HepG2 (cell line): ENCODE measurements around the gene TECPR1. TPM values are rescaled to one million over a fixed set of nuclear protein-coding genes. Genes with fewer than 3 reads are reported as not detected.

Experiments used
- ATAC-seq: fragments of 200-7000 bp; cut with Tn5 transposase; 3 replicates; pipeline ENCODE4 v1.9.1; 2020; ENCODE audit warnings: mild to moderate bottlenecking, moderate library complexity
- BruUV-seq: library from RNA; stranded (reverse); fragments of 400-500 nt; replicated peaks from 2 replicates; lab custom pipeline; 2021; lab: Mats Ljungman, UMichigan
- CTCF ChIA-PET: fragments of 300-600 bp; formaldehyde crosslinking; extraction: SDS; loops from one replicate; lab custom pipeline; 2021; ENCODE audit warnings: low total read pairs, inconsistent platforms, low intra/inter-chr PET ratio; lab: Yijun Ruan, JAX
- POLR2A ChIA-PET: fragments of 350-600 bp; sonication (Branson Sonifier 250); formaldehyde crosslinking; loops from one replicate; lab custom pipeline; 2020; ENCODE audit warnings: antibody characterized with exemption, inconsistent platforms; lab: Yijun Ruan, JAX
- DNase-seq: peaks from one replicate; pipeline ENCODE4 v3.0.0-alpha.2; 2015; ENCODE audit warnings: low spot score
- FAIRE-seq: peaks from 3 replicates; lab custom pipeline; 2011; peaks lifted over from hg19 to GRCh38; lab: Jason Lieb, UNC
- H2AFZ ChIP-seq: one replicate; pipeline ENCODE4 v1.6.1; 2011; ENCODE audit warnings: low read length, inconsistent platforms
- H3K27ac ChIP-seq: fragments of 300-600 bp; 3 replicates; pipeline ENCODE4 v1.8.0; 2011; ENCODE audit warnings: mixed run types, mild to moderate bottlenecking, mixed read lengths, low read length, inconsistent platforms; ENCODE audit not compliant: insufficient read depth; ENCODE audit errors: extremely low read length
- H3K27me3 ChIP-seq, 2 experiments: fragments of 200-600 bp in 1 of 2; 2 replicates in 1 of 2; 3 replicates in 1 of 2; pipeline versions ENCODE4 v1.6.0 to v1.8.0; 2011; ENCODE audit warnings: low read length in 2 of 2, mild to moderate bottlenecking in 2 of 2, moderate library complexity in 2 of 2, inconsistent platforms in 1 of 2; ENCODE audit not compliant: insufficient read depth in 2 of 2, control insufficient read depth in 1 of 2
- H3K36me3 ChIP-seq, 2 experiments: fragments of 200-600 bp in 1 of 2; replicated peaks in 1 of 2; 2 replicates in 1 of 2; 3 replicates in 1 of 2; pipeline versions ENCODE4 v1.5.1 to v1.8.0; 2011; ENCODE audit warnings: low read length in 2 of 2, inconsistent platforms in 1 of 2; ENCODE audit not compliant: insufficient read depth in 2 of 2, control insufficient read depth in 1 of 2
- H3K4me1 ChIP-seq: 2 replicates; pipeline ENCODE4 v1.5.1; 2012; ENCODE audit warnings: low read length, inconsistent platforms; ENCODE audit not compliant: insufficient read depth
- H3K4me2 ChIP-seq: 2 replicates; pipeline ENCODE4 v1.6.0; 2011; ENCODE audit warnings: low read depth, low read length, inconsistent platforms
- H3K4me3 ChIP-seq, 3 experiments: fragments of 200-600 bp in 1 of 3; sonication (generic), shearing (Covaris generic) in 1 of 3; replicated peaks in 1 of 3; 2 replicates each; pipeline ENCODE4 v1.5.1; 2011 to 2016; ENCODE audit warnings: low read length in 3 of 3, inconsistent platforms in 2 of 3, low read depth in 2 of 3, mild to moderate bottlenecking in 2 of 3, control low read depth in 1 of 3, mixed read lengths in 1 of 3; ENCODE audit not compliant: insufficient read depth in 1 of 3
- H3K79me2 ChIP-seq: one replicate; pipeline ENCODE4 v1.6.1; 2011; ENCODE audit warnings: low read length, inconsistent platforms; ENCODE audit not compliant: insufficient read depth
- H3K9ac ChIP-seq: 2 replicates; pipeline ENCODE4 v1.6.0; 2011; ENCODE audit warnings: mild to moderate bottlenecking, low read depth, low read length, inconsistent platforms; ENCODE audit not compliant: insufficient read depth
- H3K9me3 ChIP-seq: 2 replicates; pipeline ENCODE4 v1.5.1; 2012; ENCODE audit warnings: mild to moderate bottlenecking, low read length
- H4K20me1 ChIP-seq: 2 replicates; pipeline ENCODE4 v1.6.0; 2011; ENCODE audit warnings: inconsistent platforms, mild to moderate bottlenecking, low read length, moderate library complexity; ENCODE audit not compliant: insufficient read depth
- ATF7 ChIP-seq, 2 experiments: fragments of 450-650 bp in 1 of 2; sonication (generic) in 1 of 2; formaldehyde crosslinking in 1 of 2; IDR thresholded peaks; 2 replicates each; pipeline versions ENCODE4 v1.4.0 to v1.6.1; 2016 to 2020; ENCODE audit warnings: antibody characterized with exemption in 1 of 2, mild to moderate bottlenecking in 1 of 2, missing genetic modification reagents in 1 of 2
- NFKB2 ChIP-seq: sonication (generic); formaldehyde crosslinking; IDR thresholded peaks from 2 replicates; pipeline ENCODE4 v1.4.0; 2020; ENCODE audit warnings: missing genetic modification reagents, borderline replicate concordance
- PHF5A ChIP-seq: IDR thresholded peaks from one replicate; pipeline ENCODE4 v1.6.1; 2018; ENCODE audit warnings: low read depth, missing genetic modification reagents; ENCODE audit not compliant: unreplicated experiment
- STAT5B ChIP-seq: sonication (generic); formaldehyde crosslinking; IDR thresholded peaks from 2 replicates; pipeline ENCODE4 v1.4.0; 2020; ENCODE audit warnings: missing genetic modification reagents
- UBTF ChIP-seq: sonication (generic); formaldehyde crosslinking; IDR thresholded peaks from 2 replicates; pipeline ENCODE4 v1.4.0; 2020; ENCODE audit warnings: mild to moderate bottlenecking, missing genetic modification reagents
- ZBTB1 ChIP-seq: sonication (generic); formaldehyde crosslinking; IDR thresholded peaks from 2 replicates; pipeline ENCODE4 v1.4.0; 2020; ENCODE audit warnings: missing genetic modification reagents, borderline replicate concordance
- ZKSCAN5 ChIP-seq: sonication (generic); formaldehyde crosslinking; IDR thresholded peaks from 2 replicates; pipeline ENCODE4 v1.5.1; 2020; ENCODE audit warnings: mild to moderate bottlenecking, missing genetic modification reagents
- ZNF34 ChIP-seq: sonication (generic); formaldehyde crosslinking; IDR thresholded peaks from 2 replicates; pipeline ENCODE4 v1.4.0; 2020; ENCODE audit warnings: mild to moderate bottlenecking, missing genetic modification reagents, borderline replicate concordance
- ZNF431 ChIP-seq: sonication (generic); formaldehyde crosslinking; IDR thresholded peaks from 2 replicates; pipeline ENCODE4 v1.9.0; 2022; ENCODE audit warnings: missing genetic modification reagents, low read depth, mild to moderate bottlenecking, borderline replicate concordance
- ZNF572 ChIP-seq: sonication (generic); formaldehyde crosslinking; IDR thresholded peaks from 2 replicates; pipeline ENCODE4 v1.5.1; 2020; ENCODE audit warnings: mild to moderate bottlenecking, missing genetic modification reagents
- ZNF737 ChIP-seq: sonication (generic); formaldehyde crosslinking; IDR thresholded peaks from 2 replicates; pipeline ENCODE4 v1.5.0; 2020; ENCODE audit warnings: missing genetic modification reagents, mild to moderate bottlenecking, borderline replicate concordance
- ZNF761 ChIP-seq: sonication (generic); formaldehyde crosslinking; conservative IDR thresholded peaks from 2 replicates; pipeline ENCODE4 v1.4.0; 2020; ENCODE audit warnings: mild to moderate bottlenecking, missing genetic modification reagents
- ZSCAN30 ChIP-seq: sonication (generic); formaldehyde crosslinking; IDR thresholded peaks from 2 replicates; pipeline ENCODE4 v1.5.0; 2020; ENCODE audit warnings: mild to moderate bottlenecking, missing genetic modification reagents
- WGBS: methylation state at CpG from one replicate; pipeline ENCODE4 v1.1.6; 2017; ENCODE audit warnings: low lambda C conversion rate; 5-methylcytosine and 5-hydroxymethylcytosine counted together
- in situ Hi-C: cut with HindIII; loops from 2 replicates; pipeline ENCODE4 v1.10.0; 2017; ENCODE audit warnings: low pct_unique_long_range_greater_than_20kb; ENCODE audit not compliant: extremely low pct_ligation_motif_present
- intact Hi-C: fragments of 100-400 bp; cut with micrococcal nuclease; formaldehyde crosslinking; loops from one replicate; pipeline ENCODE4 v1.10.0; 2022; ENCODE audit not compliant: unreplicated experiment
- polyA plus RNA-seq, 8 experiments: library from polyadenylated mRNA; depleted of rRNA in 3 of 8; stranded (reverse) in 7 of 8; unstranded in 1 of 8; fragments of >200 nt; fragmentation: Illumina TruSeq in 4 of 8; extraction: Trizol in 4 of 8; gene quantifications; 2 replicates each; pipeline versions ENCODE4 v1.2.1 to v1.2.3, GENCODE V29; 2011 to 2016; ENCODE audit warnings: low read depth in 4 of 8, missing spikeins in 1 of 8, mixed read lengths in 1 of 8; ENCODE audit not compliant: insufficient read depth in 1 of 8
- total RNA-seq, 5 experiments: library from RNA; depleted of rRNA; stranded (reverse); fragments of >200 nt; fragmentation: Illumina TruSeq; extraction: Trizol; gene quantifications; 2 replicates each; pipeline ENCODE4 v1.2.3, GENCODE V29; 2016; ENCODE audit warnings: low read depth in 1 of 5

Gene TECPR1
- total and polyA plus RNA-seq, 2 of the 13 experiments (the other 11 are each of a cell fraction or from before 2014, with no cell fraction given): 2.3 to 6.3 TPM

GRCh38 chr7:98177553-98177952, 74.5 kb downstream of the TECPR1 start:
- H3K4me2 ChIP-seq: no peak overlapping the region
- no peaks in the 10 kb centered on the region for H3K4me1 ChIP-seq
- H3K36me3 ChIP-seq: peaks cover 17 to 59% of the 10 kb centered on the region in 2 experiments
- no peak overlapping the region for H3K9ac ChIP-seq
- DNase-seq (no peak), ATAC-seq (no peak)
- no peaks in the 10 kb centered on the region for H4K20me1 ChIP-seq
- H2AFZ ChIP-seq: no peak overlapping the region
- H3K4me3 ChIP-seq: no peak overlapping the region
- H3K27me3 ChIP-seq: no peaks in the 10 kb centered on the region
- 96% methylated on average over 6 of the region's 6 CpGs for WGBS
- no peaks in the 10 kb centered on the region for H3K9me3 ChIP-seq
- intact Hi-C loops: no loop called here
- H3K27ac ChIP-seq: no peak overlapping the region
- H3K79me2 ChIP-seq: no peaks in the 10 kb centered on the region
- in situ Hi-C loops: no loop called here
- TF ChIP-seq ZNF34 (CRISPR knock-in tag) (no peak), ZNF761 (no peak), STAT5B (CRISPR knock-in tag) (no peak), ZSCAN30 (CRISPR knock-in tag) (no peak), ZNF431 (CRISPR knock-in tag) (no peak), ZBTB1 (CRISPR knock-in tag) (no peak), ZNF572 (CRISPR knock-in tag) (no peak), PHF5A (CRISPR knock-in tag) (no peak), UBTF (CRISPR knock-in tag) (no peak), ZNF737 (CRISPR knock-in tag) (no peak), ATF7 (IDR thresholded peaks at IDR 0.05) (no peak), ATF7 (CRISPR knock-in tag; IDR thresholded peaks at IDR 0.05) (no peak), ZKSCAN5 (CRISPR knock-in tag) (no peak), NFKB2 (CRISPR knock-in tag) (no peak)
- TF ChIP-seq, all 625 proteins: peak for 0
- BruUV-seq: no TSS peak
- CTCF ChIA-PET: no interaction called here
- FAIRE-seq: no peak
- POLR2A ChIA-PET: no interaction called here
